CD8-positive, alpha-beta memory T cell (primary cell): Measurements from ENCODE around the gene KRTAP4-3. TPM values are rescaled to one million over a fixed set of nuclear protein-coding genes. Genes with fewer than 3 reads are reported as not detected.
"Not testable (repeated sequence)": the region's sequence is repeated elsewhere in the genome, so short reads cannot be mapped to it uniquely, and the experiment has no call there.

Experiments used
- CTCF ChIA-PET: fragments of 350-600 bp; sonication (Branson Sonifier 250); formaldehyde crosslinking; loops from one replicate; lab custom pipeline; 2021; ENCODE audit warnings: antibody characterized with exemption; lab: Charles Lee
- POLR2A ChIA-PET: fragments of 350-600 bp; sonication (Branson Sonifier 250); formaldehyde crosslinking; loops from one replicate; lab custom pipeline; 2021; ENCODE audit warnings: antibody characterized with exemption; lab: Charles Lee
- DNase-seq, 5 donors: peaks; one replicate each; pipeline versions ENCODE4 v3.0.0 to v3.0.0-alpha.2; 2020 to 2022; ENCODE audit warnings: mixed read lengths in 1 of 5
- H3K27ac ChIP-seq: one replicate; pipeline ENCODE4 v1.7.0; 2013; ENCODE audit warnings: low read depth, mild to moderate bottlenecking, low read length, moderate library complexity
- H3K27me3 ChIP-seq: 2 replicates; pipeline ENCODE4 v1.7.0; 2013; ENCODE audit warnings: low read length, mild to moderate bottlenecking; ENCODE audit not compliant: insufficient read depth, poor library complexity, severe bottlenecking
- H3K36me3 ChIP-seq: 2 replicates; pipeline ENCODE4 v1.7.0; 2013; ENCODE audit warnings: mild to moderate bottlenecking, low read length, moderate library complexity; ENCODE audit not compliant: insufficient read depth
- H3K4me1 ChIP-seq: 2 replicates; pipeline ENCODE4 v1.7.0; 2013; ENCODE audit warnings: mild to moderate bottlenecking, low read length, moderate library complexity; ENCODE audit not compliant: insufficient read depth
- H3K4me3 ChIP-seq: 2 replicates; pipeline ENCODE4 v1.7.0; 2013; ENCODE audit warnings: mild to moderate bottlenecking, low read length
- H3K9me3 ChIP-seq: 2 replicates; pipeline ENCODE4 v1.7.0; 2013; ENCODE audit warnings: mild to moderate bottlenecking, low read length
- H3K27ac Mint-ChIP-seq, 8 donors: one replicate each; pipeline ENCODE4 v1.8.0; 2020 to 2021; ENCODE audit warnings: mixed read lengths in 8 of 8, mild to moderate bottlenecking in 6 of 8, inconsistent platforms in 3 of 8, moderate library complexity in 3 of 8
- H3K27me3 Mint-ChIP-seq, 2 donors: one replicate each; pipeline ENCODE4 v1.8.0; 2020 to 2021; ENCODE audit warnings: mixed read lengths in 2 of 2, mild to moderate bottlenecking in 1 of 2, moderate library complexity in 1 of 2
- H3K36me3 Mint-ChIP-seq, 3 donors: one replicate each; pipeline ENCODE4 v1.8.0; 2020 to 2021; ENCODE audit warnings: mixed read lengths in 3 of 3, inconsistent platforms in 1 of 3, mild to moderate bottlenecking in 1 of 3
- H3K4me1 Mint-ChIP-seq, 3 donors: one replicate each; pipeline ENCODE4 v1.8.0; 2020 to 2021; ENCODE audit warnings: mixed read lengths in 3 of 3, inconsistent platforms in 1 of 3, mild to moderate bottlenecking in 1 of 3
- H3K4me3 Mint-ChIP-seq, 7 donors: one replicate each; pipeline ENCODE4 v1.8.0; 2020 to 2021; ENCODE audit warnings: mixed read lengths in 7 of 7, mild to moderate bottlenecking in 6 of 7, moderate library complexity in 4 of 7, inconsistent platforms in 2 of 7
- H3K9me3 Mint-ChIP-seq, 5 donors: one replicate each; pipeline ENCODE4 v1.8.0; 2020 to 2022; ENCODE audit warnings: mixed read lengths in 5 of 5, mild to moderate bottlenecking in 3 of 5, moderate library complexity in 2 of 5, inconsistent platforms in 1 of 5
- polyA plus RNA-seq: library from polyadenylated mRNA; unstranded; fragments of 300-500 nt; fragmentation: Illumina TruSeq; gene quantifications from one replicate; pipeline ENCODE4 v1.2.3, GENCODE V29; 2021
- total RNA-seq, 2 experiments: library from RNA; stranded (reverse); gene quantifications; one replicate each; pipeline ENCODE4 v1.2.3, GENCODE V29; 2021

KRTAP4-3 gene
- total and polyA plus RNA-seq, 3 experiments from 2014 or later, result not detected

DNA sequence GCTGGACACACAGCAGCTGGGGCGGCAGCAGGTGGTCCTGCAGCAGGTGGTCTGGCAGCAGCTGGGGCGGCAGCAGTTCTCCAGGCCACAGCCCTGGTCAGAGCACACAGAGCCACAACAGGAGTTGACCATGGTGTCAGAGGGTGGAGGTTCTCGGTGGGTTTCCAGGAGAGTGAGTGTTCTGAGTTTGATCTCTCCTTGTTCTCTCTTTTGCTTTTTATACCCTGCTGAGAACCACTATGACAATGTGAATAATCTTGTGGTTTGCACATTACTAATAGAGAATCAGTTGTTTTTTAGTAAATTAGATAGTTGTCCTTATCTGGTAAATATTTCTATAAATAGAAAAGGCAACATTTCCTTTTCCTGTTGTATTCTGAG is 44.0 kb downstream of the KRTAP4-3 start, which contains the start of gene KRTAP4-12:
Gene KRTAP4-12, minus strand, starts transcription at position 192 of the 381 bp plus-strand sequence. Its CDS starts 60 bp downstream, at position 132.
- Mint-ChIP-seq H3K27me3 (peaks cover 3 to 30% of the 10 kb centered on the region in 2 donors), H3K4me3 (peak within 1 kb of the TSS; percentile 3 to 80 (median 53)), H3K4me1 (peaks cover 44 to 59% (median 51%) of the 10 kb centered on the region in 3 donors), H3K27ac (peak within 1 kb of the TSS in 6 of 8 donors; percentile 0 to 62 (median 22))
- POLR2A ChIA-PET, H3K27ac ChIP-seq, H3K4me3 ChIP-seq, CTCF ChIA-PET, H3K36me3 ChIP-seq, H3K9me3 Mint-ChIP-seq, DNase-seq, H3K27me3 ChIP-seq, H3K36me3 Mint-ChIP-seq, H3K9me3 ChIP-seq: not testable (repeated sequence)
- H3K4me1 ChIP-seq, result peaks cover 51% of the 10 kb centered on the region

DNA sequence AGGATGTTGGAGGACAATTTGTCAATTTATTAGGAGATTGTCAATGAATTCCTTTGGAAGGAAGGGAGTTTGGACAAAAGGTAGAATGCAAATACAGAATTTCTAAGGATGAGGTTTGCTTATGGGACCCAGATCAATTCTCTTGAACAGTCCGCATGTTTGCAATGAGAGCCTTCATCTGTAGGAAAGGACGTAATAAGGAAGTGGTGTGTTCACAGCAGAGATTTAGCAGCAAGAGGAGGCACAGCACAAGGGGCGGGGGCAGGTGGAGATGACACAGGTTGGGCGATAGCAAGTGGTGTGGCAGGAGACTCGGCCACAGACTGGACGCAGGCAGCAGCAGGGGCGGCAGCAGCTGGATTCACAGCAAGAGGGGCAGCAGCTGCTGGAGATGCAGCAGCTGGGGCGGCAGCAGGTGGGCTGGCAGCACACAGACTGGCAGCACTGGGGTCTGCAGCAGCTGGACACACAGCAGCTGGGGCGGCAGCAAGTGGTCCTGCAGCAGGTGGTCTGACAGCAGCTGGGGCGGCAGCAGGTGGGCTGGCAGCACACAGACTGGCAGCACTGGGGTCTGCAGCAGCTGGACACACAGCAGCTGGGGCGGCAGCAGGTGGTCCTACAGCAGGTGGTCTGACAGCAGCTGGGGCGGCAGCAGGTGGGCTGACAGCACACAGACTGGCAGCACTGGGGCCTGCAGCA is 44.6 kb downstream of the KRTAP4-3 start:
- H3K36me3 ChIP-seq, H3K9me3 ChIP-seq, H3K4me3 ChIP-seq, CTCF ChIA-PET, H3K27me3 ChIP-seq, POLR2A ChIA-PET, H3K36me3 Mint-ChIP-seq, H3K9me3 Mint-ChIP-seq, H3K27ac ChIP-seq: not testable (repeated sequence)
- peak overlapping the region in 6 of 7 donors; percentile 3 to 80 (median 50) for H3K4me3 Mint-ChIP-seq
- H3K27me3 Mint-ChIP-seq, result peaks cover 3 to 33% of the 10 kb centered on the region in 2 donors
- peak overlapping the region in 5 of 8 donors; percentile 0 to 62 (median 26) for H3K27ac Mint-ChIP-seq
- H3K4me1 Mint-ChIP-seq, result peaks cover 44 to 59% (median 51%) of the 10 kb centered on the region in 3 donors
- DNase-seq, result peak in 1 of 5 donors; percentile 30
- peaks cover 51% of the 10 kb centered on the region for H3K4me1 ChIP-seq

DNA sequence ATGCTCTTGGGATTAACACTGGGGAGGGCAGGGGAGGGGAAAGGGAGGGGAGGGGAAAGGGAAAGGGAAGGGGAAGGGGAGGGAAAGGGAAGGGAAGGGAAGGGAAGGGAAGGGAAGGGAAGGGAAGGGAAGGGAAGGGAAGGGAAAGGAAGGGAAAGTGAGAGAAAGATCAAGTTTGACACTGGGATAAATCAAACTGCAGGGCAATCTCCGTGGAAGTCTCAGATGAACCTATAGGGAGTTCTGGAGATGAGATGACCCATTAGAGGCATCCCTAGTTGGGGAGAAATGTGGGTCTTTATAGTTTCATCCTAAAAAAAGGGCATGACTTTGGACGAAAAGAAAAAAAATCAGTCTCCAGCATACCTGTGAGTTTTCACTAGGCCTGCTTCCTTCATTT is 46.3 kb downstream of the KRTAP4-3 start:
- no peak overlapping the region for H3K4me3 Mint-ChIP-seq
- H3K36me3 ChIP-seq, result no peaks in the 10 kb centered on the region
- H3K27me3 Mint-ChIP-seq, result peaks cover 4 to 44% of the 10 kb centered on the region in 2 donors
- no peak overlapping the region for H3K27ac Mint-ChIP-seq
- CTCF ChIA-PET, result no interaction called here
- DNase-seq, result no peak
- no peaks in the 10 kb centered on the region for H3K27me3 ChIP-seq
- H3K9me3 ChIP-seq, result no peaks in the 10 kb centered on the region
- no peak overlapping the region for H3K27ac ChIP-seq
- H3K4me1 ChIP-seq, result peaks cover 51% of the 10 kb centered on the region
- no peak overlapping the region for H3K4me3 ChIP-seq
- POLR2A ChIA-PET, result no interaction called here
- peaks cover 0 to 3% (median 0%) of the 10 kb centered on the region in 5 donors for H3K9me3 Mint-ChIP-seq
- peaks cover 44 to 54% (median 51%) of the 10 kb centered on the region in 3 donors for H3K4me1 Mint-ChIP-seq
- peaks cover 0 to 5% (median 0%) of the 10 kb centered on the region in 3 donors for H3K36me3 Mint-ChIP-seq

DNA sequence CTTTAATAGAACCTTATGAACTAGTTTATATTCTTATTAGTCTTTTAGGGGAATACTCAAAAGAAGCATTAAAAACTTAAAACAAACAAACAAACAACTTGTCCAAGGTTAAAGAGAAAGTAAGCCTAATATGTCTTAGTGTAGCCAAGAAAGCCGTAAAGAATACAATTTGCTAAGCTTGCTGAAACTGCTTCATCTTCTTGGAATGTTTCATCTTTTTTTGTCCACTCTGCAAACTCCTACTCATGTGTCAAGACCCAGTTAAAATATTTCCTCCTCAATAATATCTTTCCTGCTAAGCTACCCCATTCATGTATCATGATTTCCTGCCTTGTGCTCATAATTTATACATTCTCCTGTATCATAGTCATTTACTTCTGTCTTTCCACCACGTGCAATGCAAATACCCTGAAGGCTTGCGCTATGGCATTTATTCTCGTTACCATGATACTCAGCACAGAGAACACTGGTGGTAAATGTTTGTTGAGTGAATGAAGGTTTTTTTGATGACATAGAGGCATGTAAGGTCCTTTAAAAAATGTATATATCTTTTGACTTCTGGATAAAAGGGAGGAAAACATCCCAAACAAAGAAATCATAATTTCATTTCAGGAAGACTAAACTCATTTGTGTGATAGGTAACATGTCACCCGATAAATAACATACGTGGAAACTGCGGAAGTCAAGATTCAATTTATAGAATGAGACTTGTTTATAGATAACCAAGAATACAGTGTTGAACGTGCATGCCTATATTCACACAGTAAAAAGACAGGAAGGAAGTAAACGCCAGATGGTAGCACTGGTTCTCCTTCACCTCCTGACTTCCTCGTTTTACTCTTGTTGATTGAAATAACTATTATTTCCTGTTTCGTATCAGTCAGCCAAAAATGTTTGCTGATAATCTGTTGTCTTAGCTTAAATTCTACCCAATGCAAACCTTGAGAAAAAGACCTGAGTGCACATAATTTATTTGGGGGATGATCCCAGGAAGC is 48.0 kb downstream of the KRTAP4-3 start:
- peak overlapping the region in 5 of 7 donors; percentile 2 to 63 (median 55) for H3K4me3 Mint-ChIP-seq
- CTCF ChIA-PET, H3K27ac ChIP-seq, H3K27me3 ChIP-seq, H3K4me3 ChIP-seq, H3K36me3 ChIP-seq, H3K9me3 Mint-ChIP-seq, H3K36me3 Mint-ChIP-seq, H3K9me3 ChIP-seq, POLR2A ChIA-PET: not testable (repeated sequence)
- peaks cover 29 to 40% (median 35%) of the 10 kb centered on the region in 3 donors for H3K4me1 Mint-ChIP-seq
- H3K27me3 Mint-ChIP-seq, result peaks cover 1 to 55% of the 10 kb centered on the region in 2 donors
- H3K4me1 ChIP-seq, result peaks cover 35% of the 10 kb centered on the region
- DNase-seq, result peak in 1 of 5 donors; percentile 33
- H3K27ac Mint-ChIP-seq, result peak overlapping the region in 5 of 8 donors; percentile 46 to 91 (median 74)

DNA sequence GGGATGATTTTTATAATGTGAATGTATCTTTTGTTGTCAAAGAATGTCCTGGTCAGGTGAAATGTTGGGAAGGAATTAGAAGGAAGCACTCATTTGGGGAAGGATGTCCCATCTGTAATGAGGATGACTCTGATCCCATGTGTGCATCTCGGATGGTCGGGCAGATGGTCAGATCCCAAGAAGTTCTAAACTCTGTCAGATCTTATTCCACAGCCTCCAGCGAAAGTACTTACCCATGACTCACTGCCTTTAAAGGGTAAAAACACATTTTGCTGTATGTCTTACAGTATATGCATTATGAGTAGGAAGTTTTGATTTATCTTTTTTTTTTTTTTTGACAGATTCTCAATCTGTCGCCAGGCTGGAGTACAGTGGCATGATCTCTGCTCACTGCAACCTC is 49.3 kb downstream of the KRTAP4-3 start:
- H3K4me1 ChIP-seq, result peaks cover 22% of the 10 kb centered on the region
- Mint-ChIP-seq H3K9me3 (peaks cover 0 to 1% (median 0%) of the 10 kb centered on the region in 5 donors), H3K36me3 (peaks cover 0 to 5% (median 0%) of the 10 kb centered on the region in 3 donors), H3K27me3 (peaks cover 5 to 56% of the 10 kb centered on the region in 2 donors), H3K4me3 (no peak overlapping the region), H3K27ac (no peak overlapping the region), H3K4me1 (peaks cover 18 to 30% (median 24%) of the 10 kb centered on the region in 3 donors)
- H3K27ac ChIP-seq, result no peak overlapping the region
- H3K27me3 ChIP-seq, result no peaks in the 10 kb centered on the region
- ChIA-PET CTCF (no interaction called here), POLR2A (interaction anchor here (0.6 kb wide), 1 partner anchor 35 kb away, joined by 3 read pairs; the partner anchor contains the start of gene KRTAP4-7)
- no peak overlapping the region for H3K4me3 ChIP-seq
- DNase-seq, result no peak
- H3K36me3 ChIP-seq, result no peaks in the 10 kb centered on the region
- no peaks in the 10 kb centered on the region for H3K9me3 ChIP-seq

DNA sequence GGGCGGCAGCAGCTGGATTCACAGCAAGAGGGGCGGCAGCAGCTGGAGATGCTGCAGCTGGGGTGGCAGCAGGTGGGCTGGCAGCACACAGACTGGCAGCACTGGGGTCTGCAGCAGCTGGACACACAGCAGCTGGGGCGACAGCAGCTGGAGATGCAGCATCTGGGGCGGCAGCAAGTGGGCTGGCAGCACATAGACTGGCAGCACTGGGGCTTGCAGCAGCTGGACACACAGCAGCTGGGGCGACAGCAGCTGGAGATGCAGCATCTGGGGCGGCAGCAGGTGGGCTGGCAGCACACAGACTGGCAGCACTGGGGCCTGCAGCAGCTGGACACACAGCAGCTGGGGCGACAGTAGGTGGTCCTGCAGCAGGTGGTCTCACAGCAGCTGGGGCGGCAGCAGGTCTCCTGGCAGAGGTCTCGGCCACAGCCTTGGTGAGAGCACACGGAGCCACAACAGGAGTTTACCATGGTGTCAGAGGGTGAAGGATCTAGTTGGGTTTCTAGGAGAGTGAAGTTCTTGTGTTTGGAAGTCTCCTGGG is 50.1 kb downstream of the KRTAP4-3 start, which contains the start of gene KRTAP4-11:
Gene KRTAP4-11, minus strand, starts transcription at position 528 of the 541 bp plus-strand sequence. Its CDS starts 58 bp downstream, at position 470.
- not testable (repeated sequence) for H3K27ac Mint-ChIP-seq, H3K36me3 Mint-ChIP-seq
- H3K4me1 ChIP-seq, result peaks cover 17% of the 10 kb centered on the region

More for the DNA sequence above, 50.1 kb downstream of the KRTAP4-3 start, which contains the start of gene KRTAP4-11:
- H3K9me3 Mint-ChIP-seq, H3K36me3 ChIP-seq, H3K9me3 ChIP-seq, DNase-seq, H3K4me3 ChIP-seq, H3K4me3 Mint-ChIP-seq, H3K27ac ChIP-seq, CTCF ChIA-PET, H3K27me3 ChIP-seq: not testable (repeated sequence)
- Mint-ChIP-seq H3K4me1 (peaks cover 12 to 24% (median 17%) of the 10 kb centered on the region in 3 donors), H3K27me3 (peaks cover 5 to 54% of the 10 kb centered on the region in 2 donors)
- POLR2A ChIA-PET, result interaction anchor here (0.6 kb wide), 1 partner anchor 34 kb away, joined by 3 read pairs; the partner anchor contains the start of gene KRTAP4-7
